ENCODE data around the gene NEMP1. TPM values are rescaled to one million over a fixed set of nuclear protein-coding genes. Genes with fewer than 3 reads are reported as not detected.

The NEMP1 gene
- total and polyA plus RNA-seq, 2 of the 13 experiments (the other 11 are each of a cell fraction or from before 2014, with no cell fraction given), result 11.4 to 12.9 TPM

DNA sequence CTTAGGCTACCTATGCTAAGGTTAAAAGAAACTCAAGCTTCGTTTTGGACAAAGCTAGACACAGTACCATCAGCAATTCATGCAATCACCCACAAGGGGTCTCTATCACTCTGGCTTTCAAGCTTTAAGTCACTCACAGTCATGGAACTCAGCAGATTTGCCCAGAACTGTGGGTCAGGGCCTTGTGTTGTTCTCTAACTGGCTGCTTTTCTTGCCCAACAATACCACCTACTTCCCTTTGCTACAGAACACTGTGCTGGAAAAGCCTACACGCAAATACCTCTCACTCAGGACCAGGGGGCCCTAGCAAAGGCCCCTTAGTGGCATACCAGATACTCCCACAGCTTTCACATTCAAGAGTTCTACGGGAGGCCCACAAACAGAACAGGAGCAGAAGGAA is 9.1 kb downstream of the NEMP1 start (continued):
- TF ChIP-seq ESRRA (CRISPR knock-in tag; IDR thresholded peaks at IDR 0.05; ENCODE audit: low read depth), result no peak
- TF ChIP-seq, protein P1, sequence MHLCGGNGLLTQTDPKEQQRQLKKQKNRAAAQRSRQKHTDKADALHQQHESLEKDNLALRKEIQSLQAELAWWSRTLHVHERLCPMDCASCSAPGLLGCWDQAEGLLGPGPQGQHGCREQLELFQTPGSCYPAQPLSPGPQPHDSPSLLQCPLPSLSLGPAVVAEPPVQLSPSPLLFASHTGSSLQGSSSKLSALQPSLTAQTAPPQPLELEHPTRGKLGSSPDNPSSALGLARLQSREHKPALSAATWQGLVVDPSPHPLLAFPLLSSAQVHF (CRISPR knock-in tag; IDR thresholded peaks at IDR 0.05), result no peak
- TF ChIP-seq, protein P2, sequence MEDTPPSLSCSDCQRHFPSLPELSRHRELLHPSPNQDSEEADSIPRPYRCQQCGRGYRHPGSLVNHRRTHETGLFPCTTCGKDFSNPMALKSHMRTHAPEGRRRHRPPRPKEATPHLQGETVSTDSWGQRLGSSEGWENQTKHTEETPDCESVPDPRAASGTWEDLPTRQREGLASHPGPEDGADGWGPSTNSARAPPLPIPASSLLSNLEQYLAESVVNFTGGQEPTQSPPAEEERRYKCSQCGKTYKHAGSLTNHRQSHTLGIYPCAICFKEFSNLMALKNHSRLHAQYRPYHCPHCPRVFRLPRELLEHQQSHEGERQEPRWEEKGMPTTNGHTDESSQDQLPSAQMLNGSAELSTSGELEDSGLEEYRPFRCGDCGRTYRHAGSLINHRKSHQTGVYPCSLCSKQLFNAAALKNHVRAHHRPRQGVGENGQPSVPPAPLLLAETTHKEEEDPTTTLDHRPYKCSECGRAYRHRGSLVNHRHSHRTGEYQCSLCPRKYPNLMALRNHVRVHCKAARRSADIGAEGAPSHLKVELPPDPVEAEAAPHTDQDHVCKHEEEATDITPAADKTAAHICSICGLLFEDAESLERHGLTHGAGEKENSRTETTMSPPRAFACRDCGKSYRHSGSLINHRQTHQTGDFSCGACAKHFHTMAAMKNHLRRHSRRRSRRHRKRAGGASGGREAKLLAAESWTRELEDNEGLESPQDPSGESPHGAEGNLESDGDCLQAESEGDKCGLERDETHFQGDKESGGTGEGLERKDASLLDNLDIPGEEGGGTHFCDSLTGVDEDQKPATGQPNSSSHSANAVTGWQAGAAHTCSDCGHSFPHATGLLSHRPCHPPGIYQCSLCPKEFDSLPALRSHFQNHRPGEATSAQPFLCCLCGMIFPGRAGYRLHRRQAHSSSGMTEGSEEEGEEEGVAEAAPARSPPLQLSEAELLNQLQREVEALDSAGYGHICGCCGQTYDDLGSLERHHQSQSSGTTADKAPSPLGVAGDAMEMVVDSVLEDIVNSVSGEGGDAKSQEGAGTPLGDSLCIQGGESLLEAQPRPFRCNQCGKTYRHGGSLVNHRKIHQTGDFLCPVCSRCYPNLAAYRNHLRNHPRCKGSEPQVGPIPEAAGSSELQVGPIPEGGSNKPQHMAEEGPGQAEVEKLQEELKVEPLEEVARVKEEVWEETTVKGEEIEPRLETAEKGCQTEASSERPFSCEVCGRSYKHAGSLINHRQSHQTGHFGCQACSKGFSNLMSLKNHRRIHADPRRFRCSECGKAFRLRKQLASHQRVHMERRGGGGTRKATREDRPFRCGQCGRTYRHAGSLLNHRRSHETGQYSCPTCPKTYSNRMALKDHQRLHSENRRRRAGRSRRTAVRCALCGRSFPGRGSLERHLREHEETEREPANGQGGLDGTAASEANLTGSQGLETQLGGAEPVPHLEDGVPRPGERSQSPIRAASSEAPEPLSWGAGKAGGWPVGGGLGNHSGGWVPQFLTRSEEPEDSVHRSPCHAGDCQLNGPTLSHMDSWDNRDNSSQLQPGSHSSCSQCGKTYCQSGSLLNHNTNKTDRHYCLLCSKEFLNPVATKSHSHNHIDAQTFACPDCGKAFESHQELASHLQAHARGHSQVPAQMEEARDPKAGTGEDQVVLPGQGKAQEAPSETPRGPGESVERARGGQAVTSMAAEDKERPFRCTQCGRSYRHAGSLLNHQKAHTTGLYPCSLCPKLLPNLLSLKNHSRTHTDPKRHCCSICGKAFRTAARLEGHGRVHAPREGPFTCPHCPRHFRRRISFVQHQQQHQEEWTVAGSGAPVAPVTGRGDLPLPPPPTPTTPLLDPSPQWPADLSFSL (CRISPR knock-in tag; IDR thresholded peaks at IDR 0.05), result no peak
- TF ChIP-seq CEBPB (IDR thresholded peaks at IDR 0.05; ENCODE audit: borderline replicate concordance, low read depth, low read length), result 0 out of 2 replicates have a peak, but pooled peaks have one; percentile 11
- TF ChIP-seq ZNF883 (CRISPR knock-in tag; IDR thresholded peaks at IDR 0.05; ENCODE audit: not compliant biosample characterization), result no peak
- TF ChIP-seq POLR2AphosphoS2 (IDR thresholded peaks at IDR 0.05; ENCODE audit: low read depth, low read length), result no peak
- TF ChIP-seq MAF1 (CRISPR knock-in tag; IDR thresholded peaks at IDR 0.05; ENCODE audit: borderline replicate concordance), result no peak
- TF ChIP-seq NFIB (CRISPR knock-in tag; IDR thresholded peaks at IDR 0.05; ENCODE audit: borderline replicate concordance), result no peak
- TF ChIP-seq, protein P3, sequence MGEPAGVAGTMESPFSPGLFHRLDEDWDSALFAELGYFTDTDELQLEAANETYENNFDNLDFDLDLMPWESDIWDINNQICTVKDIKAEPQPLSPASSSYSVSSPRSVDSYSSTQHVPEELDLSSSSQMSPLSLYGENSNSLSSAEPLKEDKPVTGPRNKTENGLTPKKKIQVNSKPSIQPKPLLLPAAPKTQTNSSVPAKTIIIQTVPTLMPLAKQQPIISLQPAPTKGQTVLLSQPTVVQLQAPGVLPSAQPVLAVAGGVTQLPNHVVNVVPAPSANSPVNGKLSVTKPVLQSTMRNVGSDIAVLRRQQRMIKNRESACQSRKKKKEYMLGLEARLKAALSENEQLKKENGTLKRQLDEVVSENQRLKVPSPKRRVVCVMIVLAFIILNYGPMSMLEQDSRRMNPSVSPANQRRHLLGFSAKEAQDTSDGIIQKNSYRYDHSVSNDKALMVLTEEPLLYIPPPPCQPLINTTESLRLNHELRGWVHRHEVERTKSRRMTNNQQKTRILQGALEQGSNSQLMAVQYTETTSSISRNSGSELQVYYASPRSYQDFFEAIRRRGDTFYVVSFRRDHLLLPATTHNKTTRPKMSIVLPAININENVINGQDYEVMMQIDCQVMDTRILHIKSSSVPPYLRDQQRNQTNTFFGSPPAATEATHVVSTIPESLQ (CRISPR knock-in tag; conservative IDR thresholded peaks at IDR 0.05), result 0 out of 2 replicates have a peak, but pooled peaks have one; percentile 54
- TF ChIP-seq, protein P4, sequence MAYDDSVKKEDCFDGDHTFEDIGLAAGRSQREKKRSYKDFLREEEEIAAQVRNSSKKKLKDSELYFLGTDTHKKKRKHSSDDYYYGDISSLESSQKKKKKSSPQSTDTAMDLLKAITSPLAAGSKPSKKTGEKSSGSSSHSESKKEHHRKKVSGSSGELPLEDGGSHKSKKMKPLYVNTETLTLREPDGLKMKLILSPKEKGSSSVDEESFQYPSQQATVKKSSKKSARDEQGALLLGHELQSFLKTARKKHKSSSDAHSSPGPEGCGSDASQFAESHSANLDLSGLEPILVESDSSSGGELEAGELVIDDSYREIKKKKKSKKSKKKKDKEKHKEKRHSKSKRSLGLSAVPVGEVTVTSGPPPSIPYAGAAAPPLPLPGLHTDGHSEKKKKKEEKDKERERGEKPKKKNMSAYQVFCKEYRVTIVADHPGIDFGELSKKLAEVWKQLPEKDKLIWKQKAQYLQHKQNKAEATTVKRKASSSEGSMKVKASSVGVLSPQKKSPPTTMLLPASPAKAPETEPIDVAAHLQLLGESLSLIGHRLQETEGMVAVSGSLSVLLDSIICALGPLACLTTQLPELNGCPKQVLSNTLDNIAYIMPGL (CRISPR knock-in tag; IDR thresholded peaks at IDR 0.05; ENCODE audit: borderline replicate concordance in 1 of 2, low read depth in 1 of 2), result peak in 1 of 2 experiments; percentile 56; a peak in 1 of 4 replicates
- no peak for TF ChIP-seq ZNF180 (CRISPR knock-in tag; IDR thresholded peaks at IDR 0.05; ENCODE audit: borderline replicate concordance, low read depth)
- no peak for TF ChIP-seq MYC (CRISPR knock-in tag; IDR thresholded peaks at IDR 0.05; ENCODE audit: borderline replicate concordance)
- TF ChIP-seq MAFF (IDR thresholded peaks at IDR 0.05; ENCODE audit: low read depth, low read length), result peak; percentile 69
- TF ChIP-seq, protein P5, sequence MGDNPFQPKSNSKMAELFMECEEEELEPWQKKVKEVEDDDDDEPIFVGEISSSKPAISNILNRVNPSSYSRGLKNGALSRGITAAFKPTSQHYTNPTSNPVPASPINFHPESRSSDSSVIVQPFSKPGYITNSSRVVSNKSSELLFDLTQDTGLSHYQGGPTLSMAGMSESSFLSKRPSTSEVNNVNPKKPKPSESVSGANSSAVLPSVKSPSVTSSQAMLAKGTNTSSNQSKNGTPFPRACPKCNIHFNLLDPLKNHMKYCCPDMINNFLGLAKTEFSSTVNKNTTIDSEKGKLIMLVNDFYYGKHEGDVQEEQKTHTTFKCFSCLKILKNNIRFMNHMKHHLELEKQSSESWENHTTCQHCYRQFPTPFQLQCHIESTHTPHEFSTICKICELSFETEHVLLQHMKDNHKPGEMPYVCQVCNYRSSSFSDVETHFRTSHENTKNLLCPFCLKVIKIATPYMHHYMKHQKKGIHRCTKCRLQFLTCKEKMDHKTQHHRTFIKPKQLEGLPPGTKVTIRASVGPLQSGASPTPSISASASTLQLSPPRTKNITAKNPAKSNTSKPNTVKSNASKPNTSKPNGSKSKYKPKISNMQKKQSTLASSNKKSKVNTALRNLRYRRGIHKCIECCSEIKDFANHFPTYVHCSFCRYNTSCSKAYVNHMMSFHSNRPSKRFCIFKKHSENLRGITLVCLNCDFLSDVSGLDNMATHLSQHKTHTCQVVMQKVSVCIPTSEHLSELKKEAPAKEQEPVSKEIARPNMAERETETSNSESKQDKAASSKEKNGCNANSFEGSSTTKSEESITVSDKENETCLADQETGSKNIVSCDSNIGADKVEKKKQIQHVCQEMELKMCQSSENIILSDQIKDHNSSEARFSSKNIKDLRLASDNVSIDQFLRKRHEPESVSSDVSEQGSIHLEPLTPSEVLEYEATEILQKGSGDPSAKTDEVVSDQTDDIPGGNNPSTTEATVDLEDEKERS (CRISPR knock-in tag; IDR thresholded peaks at IDR 0.05), result no peak

All from HepG2 (cell line).